Left renal cortex interstitium (tissue), 4 donors: ENCODE data around the gene HGFAC. TPM values are rescaled to one million over a fixed set of nuclear protein-coding genes. Genes with fewer than 3 reads are reported as not detected.

Experiments
- DNase-seq, 4 donors: peaks; one replicate each; pipeline ENCODE4 v3.0.0-alpha.2; 2013; ENCODE audit warnings: low read depth in 4 of 4, low spot score in 2 of 4, missing footprints in 1 of 4
- polyA plus RNA-seq, 4 donors: library from polyadenylated mRNA; unstranded; fragments of 120-200 nt; gene quantifications; one replicate each; pipeline ENCODE4 v1.2.1, GENCODE V29; 2013; ENCODE audit not compliant: insufficient read length in 4 of 4

Gene HGFAC
- polyA plus RNA-seq, 4 donors, result 0.78 to 4.1 (median 1.7) TPM

DNA sequence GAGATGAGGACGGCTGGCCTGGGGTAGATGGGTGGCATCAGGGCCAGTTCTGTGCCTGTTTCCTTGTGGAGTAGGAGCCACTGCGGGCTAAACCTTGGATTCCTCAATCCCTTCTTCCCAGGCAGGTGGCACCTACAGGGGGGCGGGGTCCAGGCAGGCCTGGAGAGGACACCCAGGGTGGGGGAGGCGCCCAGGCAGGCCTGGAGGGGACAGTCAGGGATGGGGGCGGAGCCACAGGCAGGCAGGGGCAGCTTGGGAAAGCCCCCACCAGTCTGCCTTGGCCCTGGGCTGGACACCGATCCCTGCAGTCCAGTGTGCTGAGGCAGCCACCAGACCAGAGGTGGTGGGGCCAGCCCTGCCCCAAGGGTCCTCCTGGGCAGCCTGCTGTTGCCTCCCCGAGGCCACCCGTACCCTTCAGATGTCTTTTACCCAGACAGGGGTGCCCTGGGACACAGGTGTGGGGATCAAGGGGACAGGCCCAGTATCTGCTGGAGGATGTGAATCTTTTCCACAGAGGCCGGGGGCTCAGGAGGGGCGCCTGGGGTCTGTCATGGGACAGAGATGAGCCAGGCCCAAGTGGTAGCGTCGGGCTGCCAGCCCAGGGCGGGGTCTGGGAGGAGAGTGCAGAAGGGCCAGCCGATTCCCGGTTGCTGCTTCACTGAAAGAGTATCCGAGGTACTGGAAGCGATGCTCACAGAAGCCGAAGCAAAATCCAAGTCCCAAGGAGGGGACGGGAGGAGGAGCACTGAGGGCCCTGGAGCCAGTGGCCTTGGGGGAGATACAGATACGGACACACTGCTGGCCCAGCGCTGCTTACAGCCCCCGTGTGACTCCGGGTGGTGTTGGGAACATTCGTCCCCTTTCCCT is 56.0 kb downstream of the HGFAC start:
- DNase-seq, result no peak

DNA sequence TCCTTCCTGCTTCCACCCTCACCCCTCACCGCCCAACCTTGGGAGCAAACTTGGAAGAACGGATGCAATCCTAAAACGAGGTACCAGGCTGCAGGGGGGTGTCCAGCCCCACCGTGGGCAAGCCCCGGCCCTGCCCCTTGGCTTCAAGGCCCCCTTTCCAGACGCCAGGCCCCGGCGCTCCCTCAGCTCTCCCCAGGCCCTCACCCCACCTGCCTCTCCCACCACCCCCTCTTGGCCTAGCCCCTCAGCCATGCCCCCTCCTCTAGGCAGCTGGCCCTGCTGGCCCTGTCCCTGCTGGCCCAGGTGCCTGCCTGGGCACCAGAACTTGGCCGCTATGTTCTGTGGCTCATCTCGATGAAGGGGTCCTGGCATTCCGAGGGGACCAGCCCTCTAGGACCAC is 56.6 kb downstream of the HGFAC start:
- no peak for DNase-seq

Other genes with a start within 250 kb of the HGFAC start
- 1 to 10 TPM in 1 of 4 donors, under 1 TPM in 3; 0.21 to 1.2 (median 0.60) TPM for gene MSANTD1, start 192.8 kb upstream of the HGFAC start, polyA plus RNA-seq
- gene RGS12, start 148.9 kb upstream of the HGFAC start, polyA plus RNA-seq, result 10 to 100 TPM; 31.4 to 64.4 (median 50.5) TPM
- 1 to 10 TPM; 2.0 to 3.4 (median 2.5) TPM for gene DOK7, start 21.3 kb downstream of the HGFAC start, polyA plus RNA-seq
- gene LRPAP1, start 90.5 kb downstream of the HGFAC start, polyA plus RNA-seq, result 100 to 1,000 TPM; 188 to 268 (median 218) TPM